ENCODE data around the gene EXOC6B. TPM values are rescaled to one million over a fixed set of nuclear protein-coding genes. Genes with fewer than 3 reads are reported as not detected.

The EXOC6B gene
- total RNA-seq, 1 donor from 2014 or later: 139 TPM

DNA sequence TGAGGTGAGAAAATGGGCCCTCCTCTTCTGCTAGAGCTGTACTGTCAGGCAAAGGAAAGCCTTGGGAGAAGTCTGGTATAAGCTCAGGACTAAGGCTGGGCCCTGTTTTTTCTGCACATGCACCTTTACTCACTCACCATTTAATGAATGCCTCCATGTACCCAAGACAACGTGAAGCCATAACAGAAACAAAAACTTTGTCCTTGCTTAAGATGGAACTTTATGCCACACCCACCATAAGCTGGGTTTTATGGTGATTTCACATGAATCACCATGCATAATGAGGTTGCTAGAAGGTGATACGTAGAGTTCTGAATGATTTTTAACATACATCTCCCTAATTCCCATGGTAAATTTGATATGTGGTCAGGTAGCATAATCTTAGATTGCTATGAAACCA lies 614.5 kb downstream of the EXOC6B start:
- Histone ChIP-seq H3K27me3 (ENCODE audit: low read depth) (no peaks in the 10 kb centered on the region), H3K27ac (replicated peaks) (no peak overlapping the region)

GRCh38 chr2:72210470-72210869 lies 615.4 kb downstream of the EXOC6B start:
- TF ChIP-seq, protein P1, sequence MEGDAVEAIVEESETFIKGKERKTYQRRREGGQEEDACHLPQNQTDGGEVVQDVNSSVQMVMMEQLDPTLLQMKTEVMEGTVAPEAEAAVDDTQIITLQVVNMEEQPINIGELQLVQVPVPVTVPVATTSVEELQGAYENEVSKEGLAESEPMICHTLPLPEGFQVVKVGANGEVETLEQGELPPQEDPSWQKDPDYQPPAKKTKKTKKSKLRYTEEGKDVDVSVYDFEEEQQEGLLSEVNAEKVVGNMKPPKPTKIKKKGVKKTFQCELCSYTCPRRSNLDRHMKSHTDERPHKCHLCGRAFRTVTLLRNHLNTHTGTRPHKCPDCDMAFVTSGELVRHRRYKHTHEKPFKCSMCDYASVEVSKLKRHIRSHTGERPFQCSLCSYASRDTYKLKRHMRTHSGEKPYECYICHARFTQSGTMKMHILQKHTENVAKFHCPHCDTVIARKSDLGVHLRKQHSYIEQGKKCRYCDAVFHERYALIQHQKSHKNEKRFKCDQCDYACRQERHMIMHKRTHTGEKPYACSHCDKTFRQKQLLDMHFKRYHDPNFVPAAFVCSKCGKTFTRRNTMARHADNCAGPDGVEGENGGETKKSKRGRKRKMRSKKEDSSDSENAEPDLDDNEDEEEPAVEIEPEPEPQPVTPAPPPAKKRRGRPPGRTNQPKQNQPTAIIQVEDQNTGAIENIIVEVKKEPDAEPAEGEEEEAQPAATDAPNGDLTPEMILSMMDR (IDR thresholded peaks at IDR 0.05; ENCODE audit: borderline replicate concordance): no peak
- intact Hi-C loops (cut with micrococcal nuclease): no loop called here

More for the DNA sequence above, 614.5 kb downstream of the EXOC6B start:
- TF ChIP-seq, protein P1 (IDR thresholded peaks at IDR 0.05; ENCODE audit: borderline replicate concordance): no peak
- intact Hi-C loops (cut with micrococcal nuclease): no loop called here
- Histone ChIP-seq H3K4me1 (peaks cover 4% of the 10 kb centered on the region), H3K36me3 (no peaks in the 10 kb centered on the region), H3K9me3 (replicated peaks) (no peaks in the 10 kb centered on the region), H3K4me3 (no peak overlapping the region)
- DNase-seq: no peak

GRCh38 chr2:72208225-72208624 lies 617.6 kb downstream of the EXOC6B start:
- Histone ChIP-seq H3K27ac (replicated peaks) (no peak overlapping the region), H3K27me3 (ENCODE audit: low read depth) (no peaks in the 10 kb centered on the region), H3K4me1 (peaks cover 33% of the 10 kb centered on the region), H3K36me3 (no peaks in the 10 kb centered on the region), H3K9me3 (replicated peaks) (no peaks in the 10 kb centered on the region), H3K4me3 (no peak overlapping the region)
- intact Hi-C loops (cut with micrococcal nuclease): no loop called here
- TF ChIP-seq, protein P1 (IDR thresholded peaks at IDR 0.05; ENCODE audit: borderline replicate concordance): no peak
- no peak for DNase-seq

More at GRCh38 chr2:72210470-72210869, 615.4 kb downstream of the EXOC6B start:
- DNase-seq: no peak
- Histone ChIP-seq H3K36me3 (no peaks in the 10 kb centered on the region), H3K27me3 (ENCODE audit: low read depth) (no peaks in the 10 kb centered on the region), H3K4me1 (peaks cover 13% of the 10 kb centered on the region), H3K9me3 (replicated peaks) (no peaks in the 10 kb centered on the region), H3K4me3 (no peak overlapping the region), H3K27ac (replicated peaks) (no peak overlapping the region)

- DNase-seq: no peak
- no peaks in the 10 kb centered on the region for H3K27me3 ChIP-seq (ENCODE audit: low read depth)
- peaks cover 33% of the 10 kb centered on the region for H3K4me1 ChIP-seq
- no peaks in the 10 kb centered on the region for H3K36me3 ChIP-seq
- TF ChIP-seq, protein P1 (IDR thresholded peaks at IDR 0.05; ENCODE audit: borderline replicate concordance): no peak
- H3K4me3 ChIP-seq: no peak overlapping the region
- H3K9me3 ChIP-seq (replicated peaks): no peaks in the 10 kb centered on the region
- no peak overlapping the region for H3K27ac ChIP-seq (replicated peaks)
- intact Hi-C loops (cut with micrococcal nuclease): no loop called here
Measured at GRCh38 chr2:72207334-72207733, 618.5 kb downstream of the EXOC6B start.

- Histone ChIP-seq H3K27me3 (ENCODE audit: low read depth) (no peaks in the 10 kb centered on the region), H3K36me3 (no peaks in the 10 kb centered on the region), H3K9me3 (replicated peaks) (no peaks in the 10 kb centered on the region), H3K4me3 (no peak overlapping the region), H3K27ac (replicated peaks) (peak overlapping the region; percentile 76), H3K4me1 (peaks cover 33% of the 10 kb centered on the region)
- intact Hi-C loops (cut with micrococcal nuclease): no loop called here
- TF ChIP-seq, protein P1 (IDR thresholded peaks at IDR 0.05; ENCODE audit: borderline replicate concordance): no peak
- no peak for DNase-seq
Measured at GRCh38 chr2:72205504-72205881, 620.3 kb downstream of the EXOC6B start.

Data from left ventricle myocardium inferior (tissue), 1 donor.